Lower leg skin (tissue), 4 donors: ENCODE results near the gene GCKR. TPM values are rescaled to one million over a fixed set of nuclear protein-coding genes. Genes with fewer than 3 reads are reported as not detected.
A peak's percentile ranks its signal among the peaks of the same experiment; 100 is the strongest.

ENCODE experiments used
- DNase-seq, 2 donors: peaks; one replicate each; pipeline ENCODE4 v3.0.0-alpha.2; 2019; ENCODE audit warnings: low spot score in 2 of 2
- H3K4me3 ChIP-seq: fragments of 200-600 bp; sonication (generic); 2 replicates; pipeline ENCODE4 v1.5.1; 2017; ENCODE audit warnings: mild to moderate bottlenecking, low read depth; ENCODE audit not compliant: poor library complexity, severe bottlenecking
- CTCF ChIP-seq, 3 donors: fragments of 450-650 bp; IDR thresholded peaks; one replicate each; pipeline ENCODE4 v1.5.1; 2016; ENCODE audit warnings: antibody characterized with exemption in 3 of 3, mild to moderate bottlenecking in 3 of 3, moderate library complexity in 2 of 3
- POLR2A ChIP-seq, 2 donors: fragments of 450-650 bp; IDR thresholded peaks; one replicate each; pipeline ENCODE4 v1.6.1; 2016 to 2017; ENCODE audit warnings: antibody characterized with exemption in 2 of 2, mild to moderate bottlenecking in 1 of 2, moderate library complexity in 1 of 2
- WGBS, 2 donors: methylation state at CpG; one replicate each; pipeline ENCODE4 v1.1.5; 2018; 5-methylcytosine and 5-hydroxymethylcytosine counted together
- intact Hi-C: fragments of 100-400 bp; cut with DNase I; formaldehyde crosslinking; loops from one replicate; pipeline ENCODE4 v1.15.0; 2023; ENCODE audit warnings: low total_unique reads
- total RNA-seq, 4 donors: library from RNA; depleted of rRNA; stranded (reverse); fragments of >200 nt; gene quantifications; one replicate each; pipeline ENCODE4 v1.1.0, GENCODE V29; 2016

GCKR gene
- total RNA-seq, 4 donors from 2014 or later, result not detected

DNA sequence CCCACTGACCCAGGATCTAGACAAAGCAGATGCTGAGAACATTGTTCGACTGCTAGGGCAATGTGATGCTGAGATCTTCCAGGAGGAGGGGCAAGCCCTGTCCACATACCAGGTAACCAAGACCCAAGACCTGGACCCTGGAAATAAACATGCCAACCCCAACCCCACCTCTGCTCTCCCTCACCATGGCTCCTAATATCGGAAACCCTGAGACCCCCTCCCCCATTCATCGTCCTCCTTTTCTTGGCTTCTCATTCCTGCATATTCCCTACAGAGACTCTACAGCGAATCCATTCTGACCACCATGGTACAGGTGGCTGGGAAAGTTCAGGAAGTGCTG lies 619 bp downstream of the GCKR start:
- peak in 1 of 2 donors; percentile 74 for DNase-seq
- intact Hi-C loops, result no loop called here
- WGBS, 2 donors, result 75 to 86% methylated on average over 4 of the region's 4 CpGs
- TF ChIP-seq POLR2A (IDR thresholded peaks at IDR 0.05), result no peak
- no peak for TF ChIP-seq CTCF (IDR thresholded peaks at IDR 0.05)
- no peak overlapping the region for H3K4me3 ChIP-seq

DNA sequence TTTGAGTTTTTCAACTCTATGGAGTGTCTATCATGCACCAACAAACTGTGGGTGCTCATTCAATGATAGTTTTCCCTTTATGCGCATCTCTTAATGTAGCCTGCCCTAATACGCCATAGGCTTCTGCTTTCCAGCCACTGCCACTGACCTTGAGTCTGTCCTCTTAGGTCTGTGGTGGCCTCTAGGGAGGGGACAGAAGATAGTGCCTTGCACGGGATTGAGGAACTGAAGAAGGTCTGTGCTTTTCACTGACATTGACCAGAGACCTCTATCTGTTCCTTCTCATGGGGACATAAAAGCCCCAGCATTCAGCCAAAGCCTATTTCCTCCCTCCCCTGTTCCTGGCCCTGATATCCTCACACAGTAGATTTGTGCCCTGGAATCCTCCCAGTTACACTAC lies 2.3 kb downstream of the GCKR start:
- DNase-seq, result peak in 1 of 2 donors; percentile 20
- TF ChIP-seq CTCF (IDR thresholded peaks at IDR 0.05), result no peak
- no peak for TF ChIP-seq POLR2A (IDR thresholded peaks at IDR 0.05)
- 80 to 86% methylated on average over 3 of the region's 3 CpGs for WGBS, 2 donors
- no peak overlapping the region for H3K4me3 ChIP-seq
- intact Hi-C loops, result no loop called here

DNA sequence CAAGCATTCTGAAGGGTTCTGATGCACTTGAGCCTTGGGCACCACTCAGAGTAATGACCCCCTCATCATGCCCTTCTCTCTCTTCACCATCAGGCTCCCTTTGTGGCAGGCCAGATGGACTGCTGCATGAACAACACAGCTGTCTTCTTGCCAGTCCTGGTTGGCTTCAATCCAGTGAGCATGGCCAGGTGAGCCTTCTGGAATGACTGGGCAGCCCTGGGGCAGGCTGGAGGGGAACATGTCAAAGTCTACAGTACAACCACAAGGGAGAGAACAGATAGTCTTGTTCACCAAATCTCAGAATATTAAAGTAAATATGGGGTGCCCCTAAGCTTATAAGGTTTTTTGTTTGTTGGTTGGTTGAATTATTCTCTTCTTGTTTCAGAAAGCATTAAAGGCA lies 4.4 kb downstream of the GCKR start:
- DNase-seq, result no peak
- TF ChIP-seq POLR2A (IDR thresholded peaks at IDR 0.05), result no peak
- no peak for TF ChIP-seq CTCF (IDR thresholded peaks at IDR 0.05)
- intact Hi-C loops, result no loop called here
- no peak overlapping the region for H3K4me3 ChIP-seq

DNA sequence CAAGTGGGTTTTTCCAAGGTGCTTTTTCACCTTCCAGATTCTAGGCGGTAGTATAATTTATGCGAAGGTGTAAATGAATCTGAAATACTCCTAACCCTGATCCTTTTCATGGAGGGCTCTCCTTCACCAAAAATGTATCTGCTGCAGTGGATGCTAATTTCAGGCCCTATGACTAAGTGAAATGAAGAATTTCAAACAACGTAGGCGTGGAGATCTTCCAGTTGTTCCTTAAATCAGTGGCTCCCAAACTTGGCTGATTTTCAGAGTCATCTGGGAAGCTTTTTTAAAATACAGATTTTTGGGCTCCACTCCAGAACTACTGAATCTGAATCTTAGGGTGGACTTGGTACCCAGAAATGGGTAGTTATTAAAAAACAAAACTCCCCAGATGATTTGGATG lies 5.5 kb downstream of the GCKR start:
- WGBS, 2 donors, result 72 to 75% methylated on average over 4 of the region's 4 CpGs
- no peak overlapping the region for H3K4me3 ChIP-seq
- no peak for DNase-seq
- TF ChIP-seq CTCF (IDR thresholded peaks at IDR 0.05) (no peak), POLR2A (IDR thresholded peaks at IDR 0.05) (no peak)
- intact Hi-C loops, result no loop called here

- no peak overlapping the region for H3K4me3 ChIP-seq
- DNase-seq, result no peak
- TF ChIP-seq CTCF (IDR thresholded peaks at IDR 0.05) (no peak), POLR2A (IDR thresholded peaks at IDR 0.05) (no peak)
- WGBS, 2 donors, result 80 to 93% methylated on average over 6 of the region's 6 CpGs
- intact Hi-C loops, result no loop called here
Observed at GRCh38 chr2:27506587-27506986, 9.9 kb downstream of the GCKR start.

DNA sequence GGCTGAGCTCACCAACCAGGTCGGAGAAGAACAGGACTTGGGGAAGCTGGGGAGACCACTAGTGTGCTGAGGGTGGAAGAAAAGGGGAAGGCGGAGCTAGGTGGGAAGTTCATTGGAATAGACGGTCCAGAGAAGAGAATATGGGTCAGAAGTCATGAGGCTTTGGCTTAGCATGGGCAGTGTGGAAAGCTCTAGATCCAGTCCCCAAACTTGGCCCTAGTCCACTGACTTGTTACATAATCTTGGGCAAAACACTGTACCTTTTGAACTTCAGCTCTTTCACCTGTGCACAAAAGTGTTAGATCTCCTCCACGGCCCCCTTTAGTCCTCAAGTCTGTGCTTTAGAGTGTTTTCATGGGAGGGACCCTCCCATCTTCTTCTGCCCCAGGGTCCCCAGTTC lies 10.7 kb downstream of the GCKR start:
- TF ChIP-seq POLR2A (IDR thresholded peaks at IDR 0.05) (no peak), CTCF (IDR thresholded peaks at IDR 0.05) (no peak)
- intact Hi-C loops, result no loop called here
- no peak overlapping the region for H3K4me3 ChIP-seq
- DNase-seq, result no peak
- WGBS, 2 donors, result 71 to 72% methylated on average over 4 of the region's 4 CpGs
